Liver (tissue), 3 donors: ENCODE data around the gene BHLHA15.

Experiments
- ATF3 ChIP-seq: IDR thresholded peaks from 2 replicates; pipeline ENCODE4 v1.6.1; 2016; ENCODE audit warnings: antibody characterized with exemption
- CTCF ChIP-seq: fragments of 150-350 bp; IDR thresholded peaks from 2 replicates; pipeline ENCODE4 v1.5.1; 2017; ENCODE audit warnings: improper control_type of control experiment, low read depth, low read length; ENCODE audit not compliant: missing input control
- EGR1 ChIP-seq, 2 donors: IDR thresholded peaks; 2 replicates each; pipeline ENCODE4 v1.6.1; 2016 to 2018; ENCODE audit warnings: antibody characterized with exemption in 2 of 2, low read depth in 2 of 2
- FOXA1 ChIP-seq: IDR thresholded peaks from 2 replicates; pipeline ENCODE4 v1.6.1; 2016; ENCODE audit warnings: antibody characterized with exemption
- GABPA ChIP-seq, 2 donors: IDR thresholded peaks in 1 of 2; conservative IDR thresholded peaks in 1 of 2; 2 replicates each; pipeline ENCODE4 v1.6.1; 2016; ENCODE audit warnings: antibody characterized with exemption in 2 of 2, mild to moderate bottlenecking in 1 of 2, moderate library complexity in 1 of 2
- JUND ChIP-seq, 2 donors: IDR thresholded peaks; 2 replicates each; pipeline ENCODE4 v1.6.1; 2016; ENCODE audit warnings: antibody characterized with exemption in 2 of 2
- RAD21 ChIP-seq, 2 donors: IDR thresholded peaks; 2 replicates each; pipeline ENCODE4 v1.6.1; 2016; ENCODE audit warnings: antibody characterized with exemption in 2 of 2, mild to moderate bottlenecking in 2 of 2
- REST ChIP-seq: IDR thresholded peaks from 2 replicates; pipeline ENCODE4 v1.6.1; 2016; ENCODE audit warnings: antibody characterized with exemption, mild to moderate bottlenecking
- RXRA ChIP-seq, 2 donors: IDR thresholded peaks; 2 replicates each; pipeline ENCODE4 v1.6.1; 2017 to 2018; ENCODE audit warnings: antibody characterized with exemption in 2 of 2, mild to moderate bottlenecking in 1 of 2
- SP1 ChIP-seq: IDR thresholded peaks from 2 replicates; pipeline ENCODE4 v1.6.1; 2018; ENCODE audit warnings: antibody characterized with exemption, mild to moderate bottlenecking
- TAF1 ChIP-seq: conservative IDR thresholded peaks from 2 replicates; pipeline ENCODE4 v1.6.1; 2016; ENCODE audit warnings: antibody characterized with exemption, mild to moderate bottlenecking
- YY1 ChIP-seq: IDR thresholded peaks from 2 replicates; pipeline ENCODE4 v1.6.1; 2016; ENCODE audit warnings: antibody characterized with exemption, mild to moderate bottlenecking
- ZBTB33 ChIP-seq: IDR thresholded peaks from 2 replicates; pipeline ENCODE4 v1.6.1; 2016; ENCODE audit warnings: antibody characterized with exemption
- donor health status: healthy.
- donor health status: healthy.

GRCh38 chr7:98251601-98252424 lies 40.6 kb downstream of the BHLHA15 start, which contains the start of gene TECPR1:
- TF ChIP-seq RAD21 (IDR thresholded peaks at IDR 0.05) (no peak), CTCF (no peak), TAF1 (no peak), YY1 (no peak), REST (no peak), SP1 (peak; percentile 79), EGR1 (IDR thresholded peaks at IDR 0.05; ENCODE audit: low read depth in 2 of 2) (no peak), ZBTB33 (no peak), JUND (IDR thresholded peaks at IDR 0.05) (no peak), GABPA (IDR thresholded peaks at IDR 0.05 in 1 of 2, conservative IDR thresholded peaks at IDR 0.05 in 1 of 2) (peak; percentile 52 to 91), FOXA1 (no peak), RXRA (IDR thresholded peaks at IDR 0.05) (peak; percentile 32 to 47), ATF3 (no peak)
